GM23338 (cell line): ENCODE data around the gene PIP5K1C. TPM values are rescaled to one million over a fixed set of nuclear protein-coding genes. Genes with fewer than 3 reads are reported as not detected.

Source experiments
- ATAC-seq: fragments of 200-7000 bp; cut with Tn5 transposase; 3 replicates; pipeline ENCODE4 v1.9.1; 2020
- DNase-seq: peaks from one replicate; pipeline ENCODE4 v3.0.0-alpha.2; 2015; ENCODE audit warnings: low spot score
- H2AFZ ChIP-seq: fragments of 200-600 bp; sonication (generic); 2 replicates; pipeline ENCODE4 v1.8.0; 2016; ENCODE audit warnings: antibody characterized with exemption, mild to moderate bottlenecking, moderate library complexity
- H3F3A ChIP-seq: fragments of 200-600 bp; sonication (generic); replicated peaks from 2 replicates; pipeline ENCODE4 v1.8.0; 2017; ENCODE audit warnings: antibody characterized with exemption, mixed run types, low read depth
- H3K27ac ChIP-seq: fragments of 200-600 bp; sonication (generic); 2 replicates; pipeline ENCODE4 v1.6.1; 2016; ENCODE audit warnings: low read depth
- H3K27me3 ChIP-seq: fragments of 200-600 bp; sonication (generic); 2 replicates; pipeline ENCODE4 v1.8.0; 2016; ENCODE audit warnings: mild to moderate bottlenecking, mixed run types, moderate library complexity; ENCODE audit not compliant: insufficient read depth
- H3K36me3 ChIP-seq: fragments of 200-600 bp; sonication (generic); 2 replicates; pipeline ENCODE4 v1.8.0; 2016; ENCODE audit warnings: mild to moderate bottlenecking; ENCODE audit not compliant: insufficient read depth
- H3K4me1 ChIP-seq: fragments of 200-600 bp; sonication (generic); 2 replicates; pipeline ENCODE4 v1.8.0; 2016; ENCODE audit warnings: mild to moderate bottlenecking, moderate library complexity; ENCODE audit not compliant: insufficient read depth
- H3K4me2 ChIP-seq: fragments of 200-600 bp; sonication (generic); 2 replicates; pipeline ENCODE4 v1.7.1; 2017; ENCODE audit warnings: mixed run types
- H3K4me3 ChIP-seq: fragments of 200-600 bp; sonication (generic); 2 replicates; pipeline ENCODE4 v1.6.1; 2016; ENCODE audit warnings: mixed run types
- H3K79me2 ChIP-seq: fragments of 200-600 bp; sonication (generic); replicated peaks from 2 replicates; pipeline ENCODE4 v1.8.0; 2017; ENCODE audit warnings: mild to moderate bottlenecking; ENCODE audit not compliant: insufficient read depth
- H3K9me2 ChIP-seq: fragments of 200-600 bp; sonication (generic); 2 replicates; pipeline ENCODE4 v1.8.0; 2017; ENCODE audit not compliant: insufficient read depth
- H4K20me1 ChIP-seq: fragments of 200-600 bp; sonication (generic); replicated peaks from 2 replicates; pipeline ENCODE4 v1.8.0; 2017; ENCODE audit warnings: mild to moderate bottlenecking; ENCODE audit not compliant: insufficient read depth
- H3K27ac Mint-ChIP-seq: 2 replicates; pipeline ENCODE4 v1.8.0; 2020; ENCODE audit warnings: inconsistent platforms, mild to moderate bottlenecking, moderate library complexity, mixed read lengths
- H3K27me3 Mint-ChIP-seq: 3 replicates; pipeline ENCODE4 v1.8.0; 2022; ENCODE audit warnings: low read depth, mild to moderate bottlenecking, moderate library complexity, mixed read lengths, inconsistent platforms; ENCODE audit not compliant: insufficient read depth, poor library complexity
- H3K36me3 Mint-ChIP-seq: 3 replicates; pipeline ENCODE4 v1.8.0; 2021; ENCODE audit warnings: low read depth, mild to moderate bottlenecking, inconsistent platforms, moderate library complexity, mixed read lengths
- H3K4me1 Mint-ChIP-seq: 3 replicates; pipeline ENCODE4 v1.8.0; 2020; ENCODE audit warnings: mild to moderate bottlenecking, inconsistent platforms, mixed read lengths
- H3K4me3 Mint-ChIP-seq: 3 replicates; pipeline ENCODE4 v1.8.0; 2021; ENCODE audit warnings: moderate library complexity, mild to moderate bottlenecking, inconsistent platforms, mixed read lengths
- H3K9me3 Mint-ChIP-seq: 3 replicates; pipeline ENCODE4 v1.8.0; 2020; ENCODE audit warnings: moderate library complexity, mild to moderate bottlenecking, inconsistent platforms, mixed read lengths
- CTCF ChIP-seq, 2 experiments: fragments of 200-600 bp in 1 of 2; sonication (generic) in 1 of 2; conservative IDR thresholded peaks; 2 replicates each; pipeline versions ENCODE4 v1.5.1 to v1.6.1; 2016 to 2017; ENCODE audit warnings: antibody characterized with exemption in 2 of 2, low read depth in 2 of 2, mild to moderate bottlenecking in 2 of 2, moderate library complexity in 1 of 2
- EZH2 ChIP-seq: fragments of 200-600 bp; sonication (generic); IDR thresholded peaks from one replicate; pipeline ENCODE4 v1.8.0; 2017; ENCODE audit warnings: antibody characterized with exemption, mild to moderate bottlenecking, low read depth; ENCODE audit not compliant: unreplicated experiment
- JUNB ChIP-seq: IDR thresholded peaks from one replicate; pipeline ENCODE4 v1.6.1; 2016; ENCODE audit warnings: antibody characterized with exemption; ENCODE audit not compliant: unreplicated experiment
- NANOG ChIP-seq: IDR thresholded peaks from 2 replicates; pipeline ENCODE4 v1.6.1; 2016; ENCODE audit warnings: antibody characterized with exemption, borderline replicate concordance
- POLR2AphosphoS5 ChIP-seq: IDR thresholded peaks from 2 replicates; pipeline ENCODE4 v1.6.1; 2016; ENCODE audit warnings: antibody characterized with exemption, low read depth
- ZNF114 ChIP-seq: fragments of 250-450 bp; sonication (Bioruptor Pico); IDR thresholded peaks from 2 replicates; pipeline ENCODE4 v1.5.0; 2020; ENCODE audit warnings: mild to moderate bottlenecking, moderate library complexity
- ZNF462 ChIP-seq: fragments of 250-450 bp; sonication (Bioruptor Pico); IDR thresholded peaks from 2 replicates; pipeline ENCODE4 v1.5.0; 2020; ENCODE audit warnings: mild to moderate bottlenecking, moderate library complexity
- polyA plus RNA-seq: library from polyadenylated mRNA; unstranded; fragments of >200 nt; fragmentation: Nextera tagmentation; extraction: Ambion mirVana; gene quantifications from 2 replicates; pipeline ENCODE4 v1.2.1, GENCODE V29; 2016
- total RNA-seq: library from RNA; depleted of rRNA; stranded (reverse); fragments of >200 nt; shearing (Covaris generic); gene quantifications from 2 replicates; pipeline ENCODE4 v1.2.3, GENCODE V29; 2014

PIP5K1C gene
- total and polyA plus RNA-seq, 2 experiments from 2014 or later: 11.8 to 46.7 TPM

GRCh38 chr19:3639479-3639878 lies 60.8 kb downstream of the PIP5K1C start:
- Histone ChIP-seq H3K79me2 (no peaks in the 10 kb centered on the region), H3K9me2 (no peaks in the 10 kb centered on the region), H4K20me1 (no peaks in the 10 kb centered on the region), H3F3A (no peaks in the 10 kb centered on the region), H3K36me3 (no peaks in the 10 kb centered on the region; the same call in 1 of the 2 replicates), H3K4me1 (no peaks in the 10 kb centered on the region), H2AFZ (no peak overlapping the region), H3K27me3 (no peaks in the 10 kb centered on the region), H3K4me3 (no peak overlapping the region), H3K27ac (no peak overlapping the region), H3K4me2 (no peak overlapping the region)
- TF ChIP-seq CTCF (conservative IDR thresholded peaks at IDR 0.05; ENCODE audit: low read depth in 2 of 2) (no peak), POLR2AphosphoS5 (no peak)
- no peak overlapping the region for H3K4me3 Mint-ChIP-seq
- ATAC-seq (no peak), DNase-seq (no peak)
- peaks cover 3% of the 10 kb centered on the region for H3K27me3 Mint-ChIP-seq
- H3K9me3 Mint-ChIP-seq: no peaks in the 10 kb centered on the region
- H3K4me1 Mint-ChIP-seq: no peaks in the 10 kb centered on the region
- no peak overlapping the region for H3K27ac Mint-ChIP-seq
- peaks cover 13% of the 10 kb centered on the region for H3K36me3 Mint-ChIP-seq

GRCh38 chr19:3638208-3639193 lies 61.8 kb downstream of the PIP5K1C start:
- H3K27ac Mint-ChIP-seq: no peak overlapping the region
- no peak overlapping the region for H3K27ac ChIP-seq
- ATAC-seq: no peak
- H3F3A ChIP-seq: no peaks in the 10 kb centered on the region
- H4K20me1 ChIP-seq: no peaks in the 10 kb centered on the region
- H3K4me1 ChIP-seq: no peaks in the 10 kb centered on the region
- no peaks in the 10 kb centered on the region; the same call in 1 of the 2 replicates for H3K36me3 ChIP-seq
- no peaks in the 10 kb centered on the region for H3K4me1 Mint-ChIP-seq
- no peak overlapping the region for H2AFZ ChIP-seq
- H3K36me3 Mint-ChIP-seq: peaks cover 13% of the 10 kb centered on the region
- H3K79me2 ChIP-seq: no peaks in the 10 kb centered on the region
- no peak overlapping the region for H3K4me2 ChIP-seq
- H3K27me3 Mint-ChIP-seq: peaks cover 3% of the 10 kb centered on the region
- DNase-seq: no peak
- no peaks in the 10 kb centered on the region for H3K27me3 ChIP-seq
- H3K4me3 Mint-ChIP-seq: no peak overlapping the region
- no peak overlapping the region for H3K4me3 ChIP-seq
- H3K9me2 ChIP-seq: no peaks in the 10 kb centered on the region
- H3K9me3 Mint-ChIP-seq: no peaks in the 10 kb centered on the region
- no peak for TF ChIP-seq EZH2
- TF ChIP-seq ZNF462 (CRISPR knock-in tag): no peak
- TF ChIP-seq JUNB: no peak
- TF ChIP-seq CTCF (conservative IDR thresholded peaks at IDR 0.05; ENCODE audit: low read depth in 2 of 2): no peak
- TF ChIP-seq POLR2AphosphoS5: no peak
- no peak for TF ChIP-seq NANOG
- no peak for TF ChIP-seq ZNF114
